GM10266 (cell line): ENCODE measurements around the gene MLPH.

Experiments
- DNase-seq: peaks from one replicate; pipeline ENCODE4 v3.0.0; 2012; ENCODE audit errors: extremely low spot score
- TF ChIP-seq, protein P1 (sequence below): IDR thresholded peaks from 2 replicates; pipeline ENCODE4 v1.5.1; 2012; ENCODE audit warnings: mild to moderate bottlenecking, low read depth; ENCODE audit not compliant: control insufficient read depth, insufficient read depth; ENCODE audit errors: missing control alignments

Gene MLPH

DNA sequence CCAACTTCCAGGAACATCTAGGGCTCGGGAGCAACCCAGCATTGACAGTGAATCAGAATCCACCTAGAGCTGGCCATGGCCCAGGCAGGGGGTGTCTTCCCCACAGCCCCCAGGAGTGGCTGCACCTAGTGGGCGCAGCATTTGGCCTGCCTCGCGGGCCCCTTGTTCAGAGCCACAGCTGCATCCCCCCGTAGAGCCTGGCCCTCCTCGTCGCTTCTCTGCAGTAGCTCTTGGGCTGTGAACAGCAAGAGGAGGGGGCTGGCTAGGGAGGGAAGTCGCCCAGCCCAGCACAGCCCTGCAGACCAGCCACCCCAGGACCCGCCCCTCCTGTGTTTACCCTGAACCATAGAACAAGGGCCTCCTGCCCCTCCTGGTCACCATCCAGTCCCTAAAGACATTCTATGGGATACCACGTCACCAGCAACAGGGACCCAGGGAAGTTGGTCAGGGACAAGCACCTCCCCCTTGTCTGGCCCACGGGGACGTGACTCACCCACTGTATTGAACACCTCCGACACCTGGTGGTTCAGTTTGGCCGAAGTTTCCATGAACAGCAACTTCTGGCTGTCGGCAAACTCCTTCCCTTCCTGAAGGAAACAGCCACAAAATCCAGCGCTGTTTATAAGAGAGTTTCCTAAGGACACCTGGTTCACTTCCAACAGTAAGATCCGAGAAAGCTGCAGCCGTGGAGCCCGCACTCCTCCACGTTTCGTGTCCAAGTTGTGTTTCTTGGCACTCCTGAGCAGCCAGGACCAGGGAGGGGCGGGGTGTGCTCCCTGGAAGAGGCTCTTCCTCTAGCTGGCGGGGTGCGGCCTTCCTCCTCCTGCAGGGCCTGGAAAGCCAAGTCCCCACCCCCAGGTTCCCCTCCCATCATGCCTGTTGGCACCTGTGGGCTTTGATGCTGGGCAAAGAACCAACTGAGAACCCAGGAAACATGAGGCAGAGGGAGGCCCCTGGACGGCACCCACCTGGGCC lies 88.1 kb downstream of the MLPH start:
- DNase-seq: no peak
- TF ChIP-seq, protein P1, sequence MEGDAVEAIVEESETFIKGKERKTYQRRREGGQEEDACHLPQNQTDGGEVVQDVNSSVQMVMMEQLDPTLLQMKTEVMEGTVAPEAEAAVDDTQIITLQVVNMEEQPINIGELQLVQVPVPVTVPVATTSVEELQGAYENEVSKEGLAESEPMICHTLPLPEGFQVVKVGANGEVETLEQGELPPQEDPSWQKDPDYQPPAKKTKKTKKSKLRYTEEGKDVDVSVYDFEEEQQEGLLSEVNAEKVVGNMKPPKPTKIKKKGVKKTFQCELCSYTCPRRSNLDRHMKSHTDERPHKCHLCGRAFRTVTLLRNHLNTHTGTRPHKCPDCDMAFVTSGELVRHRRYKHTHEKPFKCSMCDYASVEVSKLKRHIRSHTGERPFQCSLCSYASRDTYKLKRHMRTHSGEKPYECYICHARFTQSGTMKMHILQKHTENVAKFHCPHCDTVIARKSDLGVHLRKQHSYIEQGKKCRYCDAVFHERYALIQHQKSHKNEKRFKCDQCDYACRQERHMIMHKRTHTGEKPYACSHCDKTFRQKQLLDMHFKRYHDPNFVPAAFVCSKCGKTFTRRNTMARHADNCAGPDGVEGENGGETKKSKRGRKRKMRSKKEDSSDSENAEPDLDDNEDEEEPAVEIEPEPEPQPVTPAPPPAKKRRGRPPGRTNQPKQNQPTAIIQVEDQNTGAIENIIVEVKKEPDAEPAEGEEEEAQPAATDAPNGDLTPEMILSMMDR: no peak

DNA sequence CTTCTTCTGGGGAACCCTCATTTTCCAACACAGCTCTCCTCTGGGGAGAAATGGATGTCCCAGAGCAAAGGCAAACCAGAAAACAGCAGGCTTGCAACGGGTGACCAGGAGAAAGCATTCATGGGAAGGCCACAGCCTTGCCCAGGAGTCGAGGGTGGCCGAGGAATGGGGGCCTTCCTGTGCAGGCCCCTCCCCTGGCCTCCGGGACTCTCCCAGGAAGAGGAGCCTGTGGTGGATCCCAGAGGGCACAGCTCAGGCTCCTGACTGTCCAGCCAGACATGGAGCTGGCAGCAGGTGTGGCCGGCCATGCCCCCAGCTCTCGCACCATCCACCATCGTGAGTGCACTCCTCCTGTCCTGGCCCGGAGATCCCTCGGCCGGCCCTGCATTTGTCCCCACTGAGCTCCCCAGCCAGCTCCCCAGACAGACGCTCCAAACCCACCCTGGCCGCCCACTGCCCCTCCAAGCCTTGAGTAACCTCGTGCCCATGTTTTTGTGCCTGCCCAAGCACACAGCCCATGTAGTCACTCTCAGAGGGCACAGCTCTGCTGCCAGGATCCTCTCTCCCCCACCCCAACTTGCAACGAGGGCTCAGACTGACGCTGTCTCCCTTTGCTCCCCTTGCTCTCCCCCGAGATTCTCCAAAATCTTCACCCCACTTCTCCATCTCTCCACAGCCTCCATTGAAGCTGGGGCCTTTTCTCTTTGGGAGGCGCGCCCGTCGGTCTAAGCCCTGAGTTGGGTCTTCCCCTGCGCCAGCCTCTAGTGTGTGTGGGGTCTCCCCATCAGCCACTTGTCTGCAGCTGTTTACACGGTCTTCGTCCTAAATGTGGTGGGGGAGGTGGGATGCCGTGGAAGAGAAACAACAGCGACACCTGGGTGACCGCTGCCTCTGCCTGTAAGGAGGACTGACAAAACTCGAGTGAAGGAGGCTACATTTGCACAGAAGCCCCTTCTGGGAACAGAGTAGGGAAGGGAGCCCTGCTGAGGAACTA lies 89.1 kb downstream of the MLPH start:
- no peak for DNase-seq
- TF ChIP-seq, protein P1: no peak

DNA sequence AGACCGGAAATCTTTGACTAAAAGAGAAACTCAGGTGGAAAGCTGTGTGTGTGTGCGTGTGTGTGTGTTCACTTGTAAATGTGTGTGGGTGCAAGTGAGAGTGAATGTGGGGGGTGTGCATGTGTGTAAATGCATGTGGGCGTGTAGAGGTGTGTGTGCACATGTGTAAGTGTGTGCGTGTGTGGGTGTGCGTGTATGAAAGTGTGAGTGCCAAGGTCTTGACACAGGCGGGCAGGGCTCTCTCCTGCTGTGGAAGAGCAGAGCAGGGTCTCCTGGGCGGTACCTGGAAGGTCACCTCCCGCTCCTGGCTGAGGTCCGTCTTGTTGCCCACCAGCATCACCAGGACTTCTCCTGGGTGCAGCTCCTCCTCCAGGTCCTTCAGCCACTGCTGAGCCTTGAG lies 89.9 kb downstream of the MLPH start:
- TF ChIP-seq, protein P1: no peak

DNA sequence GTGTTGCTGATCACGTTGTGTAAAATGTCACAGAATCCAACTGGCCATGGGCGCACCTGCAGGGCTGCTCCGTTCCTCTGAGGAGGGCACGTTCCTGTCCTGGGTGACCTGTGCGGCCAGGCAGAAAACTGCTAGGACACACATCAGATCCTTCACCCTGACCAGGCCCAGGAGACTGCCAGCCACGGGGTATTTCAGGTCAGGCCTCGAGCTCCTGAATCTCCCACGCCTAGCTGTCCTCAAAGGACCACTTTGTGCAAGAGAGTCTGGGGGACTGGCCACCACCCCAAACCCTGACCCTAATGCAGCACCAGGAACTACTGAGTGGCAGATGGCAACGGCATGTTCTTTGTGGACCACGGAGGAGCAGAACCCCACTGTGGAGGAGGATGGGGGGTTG lies 90.4 kb downstream of the MLPH start:
- TF ChIP-seq, protein P1: no peak
- DNase-seq: no peak

More for the DNA sequence above, 89.9 kb downstream of the MLPH start:
- no peak for DNase-seq

DNA sequence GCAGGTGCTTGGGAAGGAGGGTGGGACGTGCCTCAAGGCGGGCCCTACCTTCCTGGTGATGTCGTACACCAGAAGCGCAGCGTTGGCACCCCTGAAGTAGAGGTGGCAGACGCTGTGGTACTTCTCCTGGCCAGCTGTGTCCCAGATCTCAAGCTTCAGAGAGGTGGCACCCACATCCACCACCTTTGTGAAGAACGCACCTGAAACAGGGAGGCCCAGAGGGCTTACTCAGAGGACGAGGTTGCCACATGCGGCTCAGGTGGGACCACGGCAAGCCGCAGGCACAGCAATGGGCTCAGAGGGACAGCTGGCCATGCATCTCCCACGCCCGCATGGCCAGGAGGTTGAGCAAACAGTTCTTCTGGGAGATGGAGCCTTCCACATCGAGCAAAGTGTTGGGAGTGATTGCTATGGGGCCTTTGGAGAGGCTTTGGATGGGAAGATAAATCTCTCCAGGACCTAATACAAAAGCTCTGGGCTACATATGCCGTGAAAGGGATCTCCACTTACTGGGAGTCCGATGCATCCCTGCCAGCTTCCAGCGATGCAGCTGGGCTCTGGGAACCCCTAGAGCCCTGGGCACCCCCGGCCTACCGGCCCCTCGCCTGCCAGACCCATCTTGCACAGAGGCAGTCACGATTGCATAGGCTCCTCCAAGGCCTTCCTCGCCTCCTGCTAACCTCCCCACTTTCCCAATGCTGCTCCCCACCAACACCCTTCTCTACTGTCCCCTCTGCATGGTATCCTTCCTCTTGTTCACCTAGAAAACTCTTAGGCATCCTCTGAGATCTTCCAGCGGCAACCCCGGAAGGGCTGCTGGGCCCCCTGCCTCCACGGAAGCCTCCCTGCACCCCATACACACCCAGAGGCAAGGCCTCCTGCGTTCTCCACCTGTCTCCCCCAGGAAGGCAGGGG lies 91.2 kb downstream of the MLPH start:
- DNase-seq: no peak
- TF ChIP-seq, protein P1: no peak

DNA sequence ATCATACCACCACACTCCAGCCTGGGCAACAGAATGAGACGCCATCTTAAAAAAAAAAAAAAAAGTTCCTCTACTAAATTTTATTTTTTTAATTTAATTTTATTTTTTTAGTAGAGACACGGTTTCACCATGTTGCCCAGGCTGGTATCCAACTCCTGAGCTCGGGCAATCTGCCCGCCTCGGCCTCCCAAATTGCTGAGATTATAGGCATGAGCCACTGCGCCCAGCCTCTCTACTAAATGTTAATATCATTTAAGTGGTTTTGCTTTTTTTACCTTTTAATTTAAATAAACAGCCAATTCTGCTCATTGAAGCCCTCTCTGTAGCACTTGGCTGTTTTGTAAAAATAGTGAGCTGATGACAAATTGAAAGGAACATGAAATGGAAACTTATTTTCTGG lies 94.3 kb downstream of the MLPH start:
- TF ChIP-seq, protein P1: no peak

More for the DNA sequence above, 94.3 kb downstream of the MLPH start:
- DNase-seq: no peak
